Spleen (tissue), 7 donors: ENCODE results near the gene RNF44.

Source experiments
- CTCF ChIP-seq, 11 experiments: fragments of 200-600 bp in 7 of 11; fragments of 450-650 bp in 4 of 11; sonication (generic) in 4 of 11; IDR thresholded peaks in 8 of 11; conservative IDR thresholded peaks in 3 of 11; 1 replicate in 7 of 11; 2 replicates in 4 of 11; pipeline versions ENCODE4 v1.4.0 to v1.8.0; 2016 to 2021; ENCODE audit warnings: antibody characterized with exemption in 11 of 11, inconsistent platforms in 4 of 11, mild to moderate bottlenecking in 1 of 11
- POLR2A ChIP-seq, 3 donors: fragments of 450-650 bp; IDR thresholded peaks; one replicate each; pipeline ENCODE4 v1.5.1; 2017; ENCODE audit warnings: antibody characterized with exemption in 3 of 3, mild to moderate bottlenecking in 1 of 3
- donor health status: DM: no; HTN: no; CAD: no; lungs with moderate emphysema.
- donor health status: DM: no; HTN: no; CAD: no.
- donor health status: DM: no; HTN: no; CAD: no.

GRCh38 chr5:176526462-176526861, 10.7 kb downstream of the RNF44 start:
- TF ChIP-seq POLR2A (IDR thresholded peaks at IDR 0.05): no peak
- no peak for TF ChIP-seq CTCF (IDR thresholded peaks at IDR 0.05 in 8 of 11, conservative IDR thresholded peaks at IDR 0.05 in 3 of 11)
